Posterior cingulate gyrus (tissue), 11 donors: Measurements from ENCODE around the gene ZNRF4.
A peak's percentile ranks its signal among the peaks of the same experiment; 100 is the strongest.
"Not testable (repeated sequence)": the region's sequence is repeated elsewhere in the genome, so short reads cannot be mapped to it uniquely, and the experiment has no call there.

Source experiments
- DNase-seq, 10 donors: peaks; one replicate each; pipeline versions ENCODE4 v3.0.0 to v3.0.0-alpha.2; 2020 to 2021; ENCODE audit warnings: mixed read lengths in 3 of 10
- intact Hi-C: fragments of 100-400 bp; cut with DNase I; formaldehyde crosslinking; loops from one replicate; pipeline ENCODE4 v1.15.1; 2023

Gene ZNRF4

GRCh38 chr19:5466814-5467291 lies 11.6 kb downstream of the ZNRF4 start:
- peak in 4 of 10 donors; percentile 12 to 87 (median 52) for DNase-seq
- intact Hi-C loops = no loop called here

DNA sequence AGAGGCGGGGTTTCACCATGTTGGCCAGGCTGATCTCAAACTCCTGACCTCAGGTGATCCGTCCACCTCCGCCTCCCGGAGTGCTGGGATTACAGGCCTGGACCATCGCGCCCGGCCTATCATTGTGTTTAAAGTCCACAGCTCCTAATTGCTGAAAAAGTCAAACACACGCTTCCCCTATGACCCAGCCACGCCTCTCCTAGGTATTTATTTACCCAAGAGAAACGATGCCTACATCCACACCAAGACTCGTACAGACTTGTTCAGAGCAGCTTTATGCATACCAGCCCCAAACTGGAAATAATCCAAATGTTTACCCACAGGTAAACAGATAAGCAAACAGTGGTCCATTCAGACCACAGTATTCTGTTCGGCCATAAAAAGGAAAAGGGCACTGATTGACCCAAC lies 15.1 kb downstream of the ZNRF4 start:
- intact Hi-C loops = no loop called here
- DNase-seq = no peak

GRCh38 chr19:5472286-5472685 lies 17.1 kb downstream of the ZNRF4 start:
- intact Hi-C loops = no loop called here
- no peak for DNase-seq

- intact Hi-C loops = no loop called here
- DNase-seq = no peak
Measured at GRCh38 chr19:5473646-5474045, 18.4 kb downstream of the ZNRF4 start.

GRCh38 chr19:5477451-5478215 lies 22.4 kb downstream of the ZNRF4 start:
- DNase-seq = peak in 1 of 10 donors; percentile 52
- intact Hi-C loops = no loop called here

- peak in 4 of 10 donors; percentile 26 to 86 (median 53) for DNase-seq
Measured at GRCh38 chr19:5478241-5478924, 23.2 kb downstream of the ZNRF4 start.

DNA sequence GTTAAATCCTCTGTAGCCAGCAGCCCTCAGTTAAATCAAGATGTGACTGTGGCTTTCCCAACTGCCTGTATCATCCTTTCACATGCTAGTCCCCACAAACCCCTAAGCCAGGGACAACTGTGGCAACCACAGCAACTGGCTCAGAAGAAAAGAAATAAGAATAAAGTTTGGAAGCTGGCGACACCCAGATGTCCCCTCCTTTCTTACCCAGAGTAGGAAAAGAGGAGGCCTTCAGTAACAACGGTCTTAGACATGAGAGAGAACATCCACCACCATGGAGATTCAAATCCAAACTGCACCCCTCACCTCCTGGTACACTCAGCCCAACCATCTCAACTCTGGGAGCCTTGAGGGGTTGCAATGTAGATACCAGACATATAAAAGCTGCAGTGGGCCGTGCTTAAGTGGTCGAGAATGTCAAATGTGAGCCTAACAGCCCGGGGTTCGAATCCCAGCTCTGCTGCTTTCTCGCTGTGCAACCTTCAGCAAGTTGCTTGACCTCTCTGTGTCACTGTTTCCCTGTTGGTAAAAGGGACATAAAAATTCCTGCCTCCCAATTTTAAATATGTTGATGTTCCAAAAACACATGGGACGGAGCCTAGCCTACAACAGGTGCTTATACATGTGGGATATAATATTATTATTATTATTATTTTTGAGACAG lies 23.8 kb downstream of the ZNRF4 start:
- DNase-seq = peak in 1 of 10 donors; percentile 8
- intact Hi-C loops = no loop called here

More at GRCh38 chr19:5478241-5478924, 23.2 kb downstream of the ZNRF4 start:
- intact Hi-C loops = no loop called here

GRCh38 chr19:5479958-5480357 lies 24.7 kb downstream of the ZNRF4 start:
- DNase-seq = peak in 2 of 10 donors; percentile 37 to 55
- intact Hi-C loops = no loop called here

DNA sequence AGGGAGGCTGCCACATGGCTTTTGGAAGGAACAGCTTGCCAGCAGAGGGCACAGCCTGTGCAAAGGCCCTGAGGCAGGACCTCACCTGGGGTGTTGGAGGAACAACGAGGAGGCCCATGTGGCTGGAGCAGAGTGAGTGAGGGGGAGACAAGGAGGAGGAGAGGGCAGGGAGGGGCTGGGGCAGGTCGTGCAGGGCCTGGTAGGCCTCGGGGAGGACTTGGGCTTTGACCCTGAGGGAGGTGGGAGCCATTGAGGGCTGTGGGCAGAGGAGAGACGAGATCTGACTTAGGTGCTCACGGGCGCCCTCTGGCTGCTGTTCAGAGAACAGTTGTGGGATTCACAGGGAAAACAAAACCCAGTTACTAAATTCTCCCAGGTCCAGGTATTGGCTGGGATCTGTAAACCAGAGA lies 25.2 kb downstream of the ZNRF4 start:
- intact Hi-C loops = no loop called here
- DNase-seq = peak in 3 of 10 donors; percentile 18 to 75 (median 70)

DNA sequence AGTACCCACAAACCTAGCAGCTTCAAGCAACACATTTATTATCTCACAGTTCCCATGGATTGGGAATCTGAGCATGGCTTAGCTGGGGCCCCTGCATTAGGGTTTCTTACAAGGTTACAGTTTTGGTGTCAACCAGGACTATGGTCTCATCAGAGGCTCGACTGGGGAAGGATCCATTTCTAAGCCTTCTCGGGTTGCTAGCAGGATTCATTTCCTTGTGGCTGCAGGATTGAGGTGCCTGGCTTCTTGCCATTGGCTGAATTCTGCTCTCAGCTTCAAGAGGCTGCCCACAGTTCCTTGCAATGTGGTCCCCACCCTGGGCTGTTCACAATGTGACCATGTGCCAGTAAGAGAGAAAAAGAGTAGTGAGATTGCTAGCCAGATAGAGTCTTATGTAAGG lies 26.7 kb downstream of the ZNRF4 start:
- peak in 1 of 10 donors; percentile 21 for DNase-seq
- intact Hi-C loops = no loop called here

DNA sequence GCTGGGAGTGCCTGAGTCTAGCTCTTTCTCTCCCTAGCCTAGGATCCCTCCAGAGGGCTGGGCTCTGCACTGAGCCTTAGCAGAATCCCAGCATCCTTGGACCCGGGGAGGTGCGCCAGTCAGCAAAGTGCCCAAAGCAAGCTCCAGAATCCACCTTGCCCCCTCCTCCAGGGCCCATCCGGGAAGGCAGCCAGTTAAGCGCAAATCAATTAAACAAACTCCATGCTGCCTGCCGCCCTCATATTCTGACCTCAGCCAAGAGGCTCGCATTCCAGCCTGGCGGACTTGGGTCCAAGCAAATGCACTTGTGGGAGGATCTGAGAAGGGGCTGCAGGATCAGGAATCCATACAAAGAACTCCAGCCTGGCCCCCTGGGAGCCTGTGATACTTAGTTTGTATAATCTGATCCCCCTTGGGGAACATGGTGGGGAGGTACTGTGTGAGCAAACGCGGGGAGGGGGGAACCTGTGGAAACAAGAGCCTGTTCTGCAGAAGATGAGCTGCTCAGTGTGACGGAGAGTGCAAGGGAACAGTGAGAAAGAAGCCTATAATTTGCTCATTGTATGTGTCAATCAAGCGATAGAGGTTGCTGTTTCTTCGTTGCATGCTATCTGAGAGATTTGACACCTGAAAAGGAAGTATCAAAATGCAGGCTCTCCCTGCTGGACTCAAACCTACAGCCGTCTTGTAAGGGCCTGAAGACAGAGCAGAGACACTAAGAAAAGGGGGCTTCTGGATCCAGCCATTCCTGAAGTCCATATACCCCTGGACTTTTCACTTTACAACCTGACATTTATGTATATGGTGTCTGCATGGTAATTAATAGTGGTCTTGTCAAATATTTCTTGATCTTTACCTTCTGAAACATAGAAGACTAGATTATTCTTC lies 29.4 kb downstream of the ZNRF4 start:
- intact Hi-C loops = no loop called here
- peak in 3 of 10 donors; percentile 48 to 79 (median 52) for DNase-seq

GRCh38 chr19:5485286-5485636 lies 30.0 kb downstream of the ZNRF4 start:
- DNase-seq = no peak
- intact Hi-C loops = no loop called here

DNA sequence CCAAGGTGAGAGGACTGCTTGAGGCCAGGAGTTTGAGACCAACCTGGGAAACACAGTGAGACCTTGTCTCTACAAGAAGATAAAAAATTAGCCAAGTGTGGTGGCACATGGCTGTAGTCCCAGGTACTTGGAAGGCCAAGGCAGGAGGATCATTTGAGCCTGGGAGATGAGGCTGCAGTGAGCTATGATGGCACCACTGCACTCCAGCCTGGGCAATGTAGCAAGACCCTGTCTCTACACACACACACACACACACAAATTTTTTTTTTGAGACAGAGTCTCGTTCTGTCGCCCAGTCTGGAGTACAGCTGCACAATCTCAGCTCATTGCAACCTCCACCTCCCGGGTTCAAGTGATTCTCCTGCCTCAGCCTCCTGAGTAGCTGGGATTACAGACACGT lies 30.4 kb downstream of the ZNRF4 start:
- DNase-seq = peak in 2 of 10 donors; percentile 5 to 8
- intact Hi-C loops = not testable (repeated sequence)

DNA sequence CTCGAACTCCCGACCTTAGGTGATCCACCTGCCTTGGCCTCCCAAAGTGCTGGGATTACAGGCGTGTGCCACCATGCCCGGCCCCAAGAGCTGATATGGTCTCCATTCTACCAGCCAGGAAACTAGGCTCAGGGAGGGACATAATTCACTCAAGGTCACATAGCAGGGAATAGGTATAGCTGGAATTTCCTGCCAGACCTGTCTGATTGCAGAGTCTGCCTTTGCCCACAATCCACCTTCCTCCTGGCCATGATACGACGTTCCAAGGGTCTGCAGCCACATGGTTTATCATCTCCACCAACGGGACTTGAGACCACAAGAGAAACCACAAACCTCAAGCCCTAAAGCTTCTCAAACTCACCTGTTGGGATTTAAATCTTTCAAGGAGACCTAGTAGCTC lies 32.0 kb downstream of the ZNRF4 start:
- intact Hi-C loops = no loop called here
- DNase-seq = no peak

DNA sequence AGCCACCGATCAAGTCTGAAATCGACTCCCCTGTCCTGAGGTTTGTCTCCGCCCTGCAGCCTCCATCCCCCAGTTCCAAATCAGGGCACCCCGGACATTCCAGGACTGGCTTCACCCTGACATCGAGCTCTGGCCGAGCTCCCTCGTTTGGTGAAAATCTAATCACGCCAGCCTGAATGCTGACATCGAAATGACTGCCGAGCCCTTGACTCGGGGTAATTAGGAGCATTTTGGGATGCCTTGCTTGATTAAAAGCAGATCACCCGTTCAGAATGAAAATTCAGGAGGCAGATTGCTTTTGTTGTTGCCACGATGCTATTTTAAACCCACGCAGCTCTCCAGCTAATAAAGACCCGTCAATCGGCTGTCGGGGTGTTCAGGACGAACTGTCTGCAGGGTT lies 34.3 kb downstream of the ZNRF4 start:
- DNase-seq = no peak
- intact Hi-C loops = no loop called here

GRCh38 chr19:5491565-5491964 lies 36.3 kb downstream of the ZNRF4 start:
- DNase-seq = peak in 2 of 10 donors; percentile 54 to 56
- intact Hi-C loops = no loop called here

DNA sequence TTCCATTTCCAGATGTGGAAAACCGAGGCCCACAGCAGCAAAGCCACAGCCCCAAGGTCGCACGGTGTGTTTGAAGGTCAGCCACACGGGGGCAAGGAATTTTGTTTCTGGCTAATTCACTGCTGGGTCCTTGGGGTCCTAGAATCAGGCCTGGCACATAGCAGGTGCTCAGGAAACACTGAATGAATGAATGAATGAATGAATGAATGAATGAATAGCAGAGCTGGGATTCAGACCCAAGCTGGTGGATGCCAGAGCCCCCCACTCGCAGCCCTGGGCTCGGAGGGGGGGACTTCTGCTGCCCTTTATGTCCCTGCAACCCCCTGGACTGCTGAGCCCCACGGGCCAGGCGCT lies 37.0 kb downstream of the ZNRF4 start:
- intact Hi-C loops = no loop called here

DNA sequence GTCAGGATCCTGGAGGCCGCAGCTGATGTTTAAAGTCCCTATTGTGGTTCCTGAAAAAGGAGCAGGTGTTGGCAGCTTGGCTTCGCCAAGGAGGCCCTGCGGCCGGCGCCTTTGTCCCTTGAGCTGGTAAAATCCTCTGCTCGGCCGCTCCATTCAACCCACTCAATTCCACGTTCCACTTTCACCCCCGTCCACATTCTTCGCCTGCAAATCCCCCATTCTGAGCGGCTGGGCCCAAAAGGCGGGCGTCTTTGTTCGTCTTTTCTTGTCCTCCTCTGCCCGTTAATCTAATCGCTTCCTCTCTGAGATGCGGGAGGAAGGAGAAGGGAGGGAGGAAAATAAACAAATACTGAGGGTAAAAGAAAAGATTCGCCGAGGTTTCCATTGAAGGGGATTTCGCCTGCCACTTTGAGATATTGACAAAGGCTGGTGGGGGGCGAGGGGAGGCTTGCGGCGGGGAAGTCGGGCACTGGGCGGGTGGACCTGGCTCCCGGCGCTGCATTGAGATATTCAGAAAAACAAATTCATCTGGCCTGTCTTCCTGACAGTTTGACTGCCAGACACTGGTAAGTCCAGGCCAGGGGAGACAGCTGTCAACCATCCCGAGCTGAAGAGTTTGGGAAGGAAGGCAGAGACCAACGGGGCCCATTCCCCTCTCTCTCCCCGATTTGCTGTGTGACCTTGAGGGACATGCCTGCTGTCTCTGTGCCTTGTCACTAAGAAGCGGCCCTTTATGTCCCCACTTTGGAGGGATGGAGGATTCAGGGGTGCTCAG lies 37.6 kb downstream of the ZNRF4 start:
- peak in 1 of 10 donors; percentile 71 for DNase-seq
- intact Hi-C loops = no loop called here

More for the DNA sequence above, 37.0 kb downstream of the ZNRF4 start:
- peak in 1 of 10 donors; percentile 18 for DNase-seq

DNA sequence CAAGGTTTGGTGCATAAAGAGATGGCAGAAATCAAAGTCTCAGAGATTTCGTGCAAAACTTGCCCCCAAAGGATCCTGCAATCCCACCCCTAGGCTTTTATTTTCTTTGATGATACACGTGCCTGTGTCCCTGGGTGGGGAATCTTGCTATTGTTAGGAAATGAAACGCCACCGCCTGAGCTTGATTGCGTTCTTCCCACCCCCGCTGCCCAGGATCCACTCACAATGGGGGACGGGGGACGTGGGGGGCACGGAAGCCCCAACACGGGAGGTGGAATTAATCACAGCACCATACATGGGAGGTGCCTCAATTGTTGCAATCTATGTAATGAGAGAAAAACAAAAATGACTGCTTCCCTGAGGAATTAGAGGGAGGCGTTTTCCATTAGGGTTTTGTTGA lies 39.6 kb downstream of the ZNRF4 start:
- intact Hi-C loops = no loop called here
- DNase-seq = no peak

DNA sequence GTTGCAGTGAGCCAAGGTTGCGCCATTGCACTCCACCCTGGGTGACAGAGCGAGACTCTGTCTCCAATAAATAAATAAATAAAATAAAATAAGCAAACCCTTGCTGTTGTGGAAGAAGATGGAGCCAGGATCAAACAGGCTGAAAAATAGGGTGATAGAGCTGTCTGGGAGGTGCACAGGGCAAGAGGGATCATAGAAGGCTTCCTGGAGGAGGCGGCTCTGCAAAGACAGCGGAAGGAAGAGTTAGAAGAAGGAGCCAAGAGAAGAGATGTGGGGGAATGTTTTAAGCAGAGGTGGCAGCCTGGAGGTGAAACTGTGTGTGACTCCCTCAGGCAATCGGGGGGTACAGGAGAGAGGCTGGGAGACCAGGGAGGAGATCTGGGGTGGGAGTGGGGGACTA lies 40.6 kb downstream of the ZNRF4 start:
- intact Hi-C loops = no loop called here
- no peak for DNase-seq
